ENCODE data around the gene TCEAL3.
"Not testable (repeated sequence)": the region's sequence is repeated elsewhere in the genome, so short reads cannot be mapped to it uniquely, and the experiment has no call there.

Gene TCEAL3

GRCh38 chrX:103628386-103629317 is 20.9 kb downstream of the TCEAL3 start, which contains the start of gene TCEAL1:
TSS of gene TCEAL1 (plus strand) at chrX:103628975. CDS start at chrX:103629917, 942 bp downstream.
- peak; percentile 49 for DNase-seq

GRCh38 chrX:103629318-103630170 is 21.8 kb downstream of the TCEAL3 start:
- peak; percentile 18 for DNase-seq

DNA sequence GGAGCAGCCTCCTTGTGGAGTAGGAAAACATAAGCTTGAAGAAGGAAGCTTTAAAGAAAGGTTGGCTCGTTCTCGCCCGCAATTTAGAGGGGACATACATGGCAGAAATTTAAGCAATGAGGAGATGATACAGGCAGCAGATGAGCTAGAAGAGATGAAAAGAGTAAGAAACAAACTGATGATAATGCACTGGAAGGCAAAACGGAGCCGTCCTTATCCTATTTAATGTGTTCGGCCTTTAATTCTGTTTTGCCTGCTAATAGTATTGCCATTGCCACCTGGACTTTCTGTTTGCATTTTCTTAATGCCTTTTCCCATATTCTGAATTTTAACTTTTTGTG is 22.4 kb downstream of the TCEAL3 start:
- no peak for DNase-seq

DNA sequence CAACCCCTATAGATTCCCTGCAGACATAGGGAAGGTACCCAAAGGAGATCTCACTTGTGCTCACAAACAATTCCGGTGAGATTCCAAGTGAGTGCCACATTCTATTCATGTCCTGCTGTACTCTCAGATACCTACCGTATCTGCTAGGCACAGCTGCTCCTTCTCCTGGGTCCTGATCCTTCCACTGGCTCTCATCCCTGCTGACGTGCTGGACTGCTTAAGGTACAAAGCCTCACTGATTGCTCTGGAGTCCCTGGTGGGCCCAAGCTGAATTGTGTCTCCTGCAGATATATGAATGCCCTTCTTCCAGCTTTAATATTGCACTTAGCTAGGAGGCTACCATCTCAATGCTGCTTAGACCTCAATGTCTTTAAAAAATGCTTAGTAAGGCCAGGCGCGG is 23.4 kb downstream of the TCEAL3 start:
- no peak for DNase-seq

DNA sequence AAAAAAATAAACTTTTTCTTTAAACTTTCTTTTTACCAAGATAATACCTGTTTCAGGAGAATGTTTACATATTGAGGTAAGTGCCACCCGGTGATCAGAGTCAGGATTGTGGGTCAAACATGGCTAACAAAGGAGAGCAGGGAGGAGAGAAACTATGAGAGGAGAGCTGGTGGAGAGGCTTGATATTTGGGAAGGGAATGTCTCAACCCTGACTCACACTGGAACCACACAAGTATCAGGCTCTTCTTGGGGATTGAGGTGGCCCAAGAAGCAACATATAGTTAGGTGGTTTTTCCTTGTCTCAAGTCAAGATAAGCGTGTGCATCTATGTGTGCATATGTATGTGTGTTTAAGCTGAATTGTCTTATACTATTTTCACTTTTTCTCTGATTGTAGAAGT is 27.7 kb downstream of the TCEAL3 start:
- DNase-seq, result no peak

DNA sequence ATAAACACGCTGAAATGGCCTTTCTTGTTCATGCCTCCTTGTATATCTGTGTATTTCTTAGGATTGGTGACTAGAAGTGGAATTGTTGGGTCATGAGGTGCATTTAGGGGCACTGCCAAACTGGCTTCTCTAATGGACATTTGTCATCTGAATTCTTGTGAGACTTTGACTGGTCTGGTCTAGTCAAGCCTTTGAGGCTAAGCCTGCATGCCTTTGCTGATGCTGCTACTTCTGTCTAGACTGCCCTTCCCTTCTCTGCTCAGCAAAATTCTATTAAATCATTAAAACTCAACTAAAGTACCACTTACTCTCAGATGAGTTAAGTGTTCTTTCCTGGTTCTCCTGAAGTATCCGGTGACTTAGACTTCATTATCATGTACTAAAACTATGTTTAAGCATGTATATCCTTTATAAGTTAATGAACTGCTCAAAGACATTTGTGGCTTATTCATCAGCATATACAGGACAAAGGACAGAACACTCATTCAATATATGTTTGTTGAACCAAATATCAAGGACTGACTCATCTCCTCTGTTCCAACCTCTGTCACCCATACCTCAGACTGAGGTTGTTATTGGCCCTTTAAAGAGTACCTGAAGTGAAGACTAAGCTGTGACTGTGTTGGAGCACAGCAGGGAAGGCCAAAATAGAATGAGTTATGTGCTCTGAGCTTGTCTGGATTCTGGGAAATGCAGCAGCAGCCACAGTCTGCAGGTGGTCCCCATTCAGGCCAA is 30.0 kb downstream of the TCEAL3 start:
- no peak for DNase-seq

- not testable (repeated sequence) for DNase-seq
Observed at GRCh38 chrX:103638479-103639346, 30.9 kb downstream of the TCEAL3 start.

DNA sequence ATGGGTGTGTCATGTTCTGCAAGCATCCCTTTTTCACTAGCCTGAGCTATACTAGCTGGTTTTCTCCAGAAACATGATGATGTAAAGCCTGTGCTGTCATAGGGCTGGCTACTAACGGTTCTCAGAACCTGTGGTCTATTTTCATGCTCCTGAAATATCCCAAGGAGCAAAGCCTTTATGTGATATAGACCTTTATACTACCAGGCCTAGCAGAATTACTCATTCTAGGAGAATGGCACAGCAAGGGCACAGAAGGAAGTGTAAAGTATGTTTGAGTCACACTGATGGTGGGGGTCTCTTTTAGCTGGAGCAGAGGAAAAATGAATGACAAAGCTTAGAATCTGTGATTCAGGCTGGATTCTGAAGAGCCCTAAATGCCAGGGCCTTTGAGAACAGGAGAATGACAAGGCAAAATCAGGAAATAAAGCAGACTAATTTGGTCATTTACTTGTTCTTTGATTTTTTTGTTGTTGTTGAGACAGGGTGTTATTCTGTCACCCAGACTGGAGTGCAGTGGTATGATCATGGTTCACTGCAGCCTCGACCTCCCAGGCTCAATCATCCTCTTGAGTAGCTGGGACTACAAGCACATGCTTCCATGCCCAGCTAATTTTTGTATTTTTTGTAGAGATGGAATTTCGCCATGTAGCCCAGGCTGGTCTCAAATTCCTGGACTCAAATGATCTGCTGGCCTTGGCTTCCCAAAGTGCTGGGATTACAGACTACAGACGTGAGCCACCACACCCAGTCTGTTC is 32.8 kb downstream of the TCEAL3 start:
- DNase-seq, result no peak

DNA sequence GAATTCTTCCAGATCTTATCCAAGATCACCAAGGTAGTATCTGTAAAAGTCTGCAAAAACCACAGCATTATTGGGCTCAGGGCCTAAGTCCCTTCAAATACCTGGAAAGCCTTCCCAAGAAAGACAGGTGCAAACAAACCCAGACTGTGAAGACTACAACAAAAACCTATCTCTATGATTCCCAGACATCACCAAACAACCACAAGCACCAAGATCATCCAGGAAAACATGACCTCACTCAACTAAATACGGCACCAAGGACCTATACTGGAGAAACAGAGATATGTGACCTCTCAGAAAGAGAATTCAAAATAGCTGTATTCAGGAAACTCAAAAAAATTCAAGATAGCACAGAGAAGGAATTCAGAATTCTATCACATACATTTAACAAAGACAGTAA is 36.4 kb downstream of the TCEAL3 start:
- no peak for DNase-seq

GRCh38 chrX:103647630-103648029 is 39.9 kb downstream of the TCEAL3 start:
- DNase-seq, result no peak

DNA sequence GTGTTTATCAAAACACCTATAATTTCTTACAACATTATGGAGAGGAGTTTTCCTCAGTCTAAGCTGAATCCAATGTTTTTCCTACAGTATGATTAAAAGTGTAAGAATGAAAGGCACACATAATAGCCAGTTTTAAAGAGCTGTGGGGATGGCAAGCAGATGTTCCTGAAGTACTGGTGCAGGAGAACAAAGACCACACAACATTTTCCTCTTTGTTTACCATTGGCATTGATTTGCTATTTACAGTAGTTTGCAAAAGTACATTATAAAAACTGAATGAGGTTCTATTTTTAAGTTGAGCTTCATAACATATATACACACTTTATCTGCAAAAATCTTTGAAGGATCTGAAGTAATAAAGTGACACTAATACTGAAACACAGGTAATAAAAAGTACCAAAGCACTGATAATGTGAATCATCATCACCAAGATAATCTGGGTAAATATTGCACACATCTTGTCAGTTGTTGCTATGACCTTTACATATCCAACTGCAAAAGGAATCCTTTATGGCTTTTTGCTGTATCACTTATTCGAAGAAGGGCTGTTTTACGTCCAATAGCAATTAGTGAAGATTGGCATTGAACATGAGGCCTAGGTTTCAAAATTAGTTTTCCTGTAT is 43.5 kb downstream of the TCEAL3 start:
- DNase-seq, result no peak

DNA sequence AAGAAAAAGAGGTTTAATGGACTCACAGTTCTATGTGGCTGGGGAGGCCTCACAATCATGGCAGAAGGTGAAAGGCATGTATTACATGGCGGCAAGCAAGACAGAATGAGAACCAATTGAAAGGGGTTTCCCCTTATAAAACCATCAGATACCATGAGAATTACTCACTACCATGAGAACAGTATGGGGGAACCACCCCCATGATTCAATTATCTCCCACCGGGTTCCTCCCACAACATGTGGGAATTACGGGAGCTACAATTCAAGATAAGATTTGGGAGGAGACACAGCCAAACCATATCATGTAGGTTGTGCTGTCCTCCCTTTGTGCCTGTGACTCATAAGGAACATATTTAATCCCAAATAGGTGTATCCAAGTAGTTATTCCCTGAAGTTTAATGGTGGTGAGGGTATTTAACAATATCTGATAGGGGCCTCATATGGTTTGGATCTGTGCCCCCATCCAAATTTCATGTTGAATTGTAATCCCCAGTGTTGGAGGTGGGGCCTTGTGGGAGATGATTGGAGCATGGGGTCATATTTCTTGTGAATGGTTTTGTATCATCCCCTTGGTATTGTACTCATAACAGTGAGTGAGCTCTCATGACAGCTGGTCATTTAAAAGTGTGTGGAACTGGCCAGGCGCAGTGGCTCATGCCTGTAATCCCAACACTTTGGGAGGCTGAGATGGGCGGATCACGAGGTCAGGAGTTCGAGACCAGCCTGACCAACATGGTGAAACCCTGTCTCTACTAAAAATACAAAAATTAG is 47.7 kb downstream of the TCEAL3 start:
- not testable (repeated sequence) for DNase-seq

DNA sequence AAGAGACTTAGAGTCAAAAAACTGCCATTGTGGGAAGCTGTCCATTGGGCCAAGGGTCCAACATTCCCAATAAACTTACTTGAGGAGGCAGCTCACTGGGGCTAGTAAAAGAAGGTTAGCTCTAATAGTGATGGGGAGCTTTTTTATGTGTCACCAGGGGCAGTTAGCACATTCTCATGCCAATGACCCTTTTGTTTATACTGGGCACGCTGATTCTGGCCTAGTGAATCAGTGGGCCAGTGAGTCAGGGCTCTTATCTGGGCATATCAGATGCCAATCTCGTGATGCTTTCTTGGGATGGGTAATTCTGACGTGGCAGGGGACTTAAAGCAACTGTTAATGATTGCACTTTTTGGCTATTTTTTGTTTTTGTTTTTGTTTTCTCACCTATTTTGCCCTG is 48.9 kb downstream of the TCEAL3 start:
- DNase-seq, result no peak

GRCh38 chrX:103657066-103657465 is 49.3 kb downstream of the TCEAL3 start:
- DNase-seq, result not testable (repeated sequence)

DNA sequence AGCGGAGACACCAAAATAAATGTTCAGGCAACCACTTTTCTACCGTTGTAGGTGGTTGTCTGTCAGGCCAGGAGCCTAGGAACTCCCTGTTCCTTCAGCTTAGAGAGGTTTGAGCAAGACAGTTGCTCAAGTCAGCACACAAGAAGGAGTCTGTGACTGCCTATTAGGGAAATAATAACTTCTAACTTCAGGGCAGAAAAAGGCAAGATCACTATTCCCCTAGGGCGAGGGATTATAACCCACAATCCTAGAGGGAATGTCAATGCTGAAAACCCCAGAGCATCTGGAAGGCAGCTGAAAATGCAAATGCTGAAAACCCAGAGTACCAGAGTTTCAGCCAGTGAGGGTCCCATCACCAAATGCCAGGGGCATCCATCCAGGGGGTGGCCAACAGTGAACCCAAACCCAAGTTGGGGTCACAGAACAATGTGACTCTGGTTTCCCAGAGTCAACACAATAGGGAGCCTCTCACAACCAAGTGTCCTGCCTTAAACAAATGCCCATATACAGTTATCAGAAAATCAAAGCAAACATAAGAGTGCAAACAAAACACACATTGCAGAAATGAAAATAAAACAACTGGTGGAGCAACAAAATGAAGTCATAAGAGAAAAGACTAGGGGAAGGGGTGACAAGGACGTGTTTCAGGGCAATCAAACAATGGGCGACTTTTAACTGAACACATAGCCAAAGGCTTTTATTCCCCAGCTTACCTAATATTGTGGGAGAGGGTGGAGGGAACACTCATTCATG is 51.1 kb downstream of the TCEAL3 start:
- DNase-seq, result no peak

DNA sequence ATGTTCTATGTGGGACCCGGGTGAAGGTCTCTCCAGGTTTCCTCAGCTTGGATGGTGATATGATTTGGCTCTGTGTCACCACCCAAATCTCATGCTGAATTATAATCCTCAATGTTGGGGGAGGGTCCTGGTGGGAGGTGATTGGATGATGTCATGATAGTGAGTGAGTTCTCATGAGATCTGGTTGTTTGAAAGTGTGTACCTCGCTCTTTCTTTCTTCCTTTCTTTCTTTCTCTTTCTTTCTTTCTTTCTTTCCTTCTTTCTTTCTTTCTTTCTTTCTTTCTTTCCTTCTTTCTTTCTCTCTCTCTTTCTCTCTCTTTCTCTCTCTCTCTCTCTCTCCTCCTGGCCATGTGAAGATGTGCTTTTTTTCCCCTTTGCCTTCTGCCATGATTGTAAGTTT is 51.7 kb downstream of the TCEAL3 start:
- DNase-seq, result not testable (repeated sequence)
